Activated CD8-positive, alpha-beta T cell treated with anti-CD3 and anti-CD28 coated beads for 36 hours (primary cell): Measurements from ENCODE around the gene AREG. TPM values are rescaled to one million over a fixed set of nuclear protein-coding genes. Genes with fewer than 3 reads are reported as not detected.

ENCODE experiments used
- ATAC-seq: fragments of 200-7000 bp; cut with Tn5 transposase; one replicate; pipeline ENCODE4 v1.10.0; 2021; ENCODE audit warnings: mild to moderate bottlenecking, moderate library complexity
- CTCF ChIA-PET: fragments of 350-600 bp; sonication (Branson Sonifier 250); formaldehyde crosslinking; loops from one replicate; lab custom pipeline; 2021; ENCODE audit warnings: antibody characterized with exemption; lab: Charles Lee
- POLR2A ChIA-PET: fragments of 350-600 bp; sonication (Branson Sonifier 250); formaldehyde crosslinking; loops from one replicate; lab custom pipeline; 2021; ENCODE audit warnings: antibody characterized with exemption; lab: Charles Lee
- DNase-seq: peaks from one replicate; pipeline ENCODE4 v3.0.0-alpha.2; 2020
- H3K27ac Mint-ChIP-seq: one replicate; pipeline ENCODE4 v1.8.0; 2021; ENCODE audit warnings: mild to moderate bottlenecking, mixed read lengths
- H3K27me3 Mint-ChIP-seq: one replicate; pipeline ENCODE4 v1.8.0; 2021; ENCODE audit warnings: mixed read lengths
- H3K36me3 Mint-ChIP-seq: one replicate; pipeline ENCODE4 v1.8.0; 2021; ENCODE audit warnings: low read depth, mixed read lengths
- H3K4me1 Mint-ChIP-seq: one replicate; pipeline ENCODE4 v1.8.0; 2021; ENCODE audit warnings: low read depth, mixed read lengths
- H3K4me3 Mint-ChIP-seq: one replicate; pipeline ENCODE4 v1.8.0; 2021; ENCODE audit warnings: mild to moderate bottlenecking, moderate library complexity, mixed read lengths
- H3K9me3 Mint-ChIP-seq: one replicate; pipeline ENCODE4 v1.8.0; 2021; ENCODE audit warnings: mixed read lengths
- intact Hi-C: fragments of 100-400 bp; cut with micrococcal nuclease; formaldehyde crosslinking; loops from one replicate; pipeline ENCODE4 v1.10.0; 2022
- total RNA-seq, 2 experiments: library from RNA; stranded (reverse); gene quantifications; one replicate each; pipeline ENCODE4 v1.2.3, GENCODE V29; 2021
- TF ChIP-seq, protein P1 (sequence below): fragments of 200-600 bp; IDR thresholded peaks from one replicate; pipeline ENCODE4 v1.8.0; 2022; ENCODE audit warnings: antibody characterized with exemption, mild to moderate bottlenecking

The AREG gene
- total RNA-seq, 2 experiments from 2014 or later = 0.67 to 0.99 TPM

DNA sequence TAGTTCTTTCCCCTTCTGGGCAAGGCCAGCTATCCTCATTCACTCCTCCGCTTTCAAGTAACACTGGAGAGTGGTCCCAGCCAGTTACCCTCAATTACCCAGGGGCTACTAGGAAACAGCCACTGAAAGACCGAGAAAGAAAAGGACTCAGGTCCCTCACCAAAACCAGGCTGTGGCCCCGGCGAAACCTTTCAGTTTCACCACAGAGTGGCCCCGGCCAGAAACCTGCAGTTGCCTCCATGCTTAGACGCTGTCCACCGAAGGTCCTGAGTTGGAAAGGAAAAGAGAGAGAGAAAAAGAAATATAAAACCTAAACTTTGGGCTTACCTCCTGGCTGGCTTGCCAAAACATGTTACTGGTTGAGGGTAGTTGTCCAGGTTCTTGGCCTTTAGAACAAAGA is 5.0 kb upstream of the AREG start:
- Mint-ChIP-seq H3K27me3 (no peaks in the 10 kb centered on the region), H3K27ac (no peak overlapping the region)
- CTCF ChIA-PET = no interaction called here

DNA sequence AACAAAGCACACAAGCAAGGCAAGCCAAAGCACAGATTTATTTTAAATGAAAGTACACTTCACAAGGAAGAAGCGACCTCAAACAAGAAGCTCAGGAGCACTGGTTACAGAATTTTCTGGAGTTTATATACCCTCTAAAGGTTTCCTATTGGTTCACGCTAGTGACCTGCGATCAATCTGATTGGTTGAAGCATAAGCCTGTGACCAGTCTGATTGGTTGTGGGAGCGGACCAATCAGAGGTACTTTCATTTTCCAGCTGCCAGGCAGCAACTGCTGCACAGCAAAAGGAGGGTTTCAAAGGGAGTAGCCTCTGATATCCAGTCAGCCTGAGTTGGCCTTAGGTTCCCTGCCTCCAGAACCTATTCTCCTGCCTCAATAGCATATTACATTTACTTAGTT is 4.6 kb upstream of the AREG start:
- TF ChIP-seq, protein P1, sequence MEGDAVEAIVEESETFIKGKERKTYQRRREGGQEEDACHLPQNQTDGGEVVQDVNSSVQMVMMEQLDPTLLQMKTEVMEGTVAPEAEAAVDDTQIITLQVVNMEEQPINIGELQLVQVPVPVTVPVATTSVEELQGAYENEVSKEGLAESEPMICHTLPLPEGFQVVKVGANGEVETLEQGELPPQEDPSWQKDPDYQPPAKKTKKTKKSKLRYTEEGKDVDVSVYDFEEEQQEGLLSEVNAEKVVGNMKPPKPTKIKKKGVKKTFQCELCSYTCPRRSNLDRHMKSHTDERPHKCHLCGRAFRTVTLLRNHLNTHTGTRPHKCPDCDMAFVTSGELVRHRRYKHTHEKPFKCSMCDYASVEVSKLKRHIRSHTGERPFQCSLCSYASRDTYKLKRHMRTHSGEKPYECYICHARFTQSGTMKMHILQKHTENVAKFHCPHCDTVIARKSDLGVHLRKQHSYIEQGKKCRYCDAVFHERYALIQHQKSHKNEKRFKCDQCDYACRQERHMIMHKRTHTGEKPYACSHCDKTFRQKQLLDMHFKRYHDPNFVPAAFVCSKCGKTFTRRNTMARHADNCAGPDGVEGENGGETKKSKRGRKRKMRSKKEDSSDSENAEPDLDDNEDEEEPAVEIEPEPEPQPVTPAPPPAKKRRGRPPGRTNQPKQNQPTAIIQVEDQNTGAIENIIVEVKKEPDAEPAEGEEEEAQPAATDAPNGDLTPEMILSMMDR = no peak
- ChIA-PET POLR2A (no interaction called here), CTCF (no interaction called here)
- H3K4me3 Mint-ChIP-seq = no peak overlapping the region
- H3K9me3 Mint-ChIP-seq = no peaks in the 10 kb centered on the region
- H3K36me3 Mint-ChIP-seq = no peaks in the 10 kb centered on the region
- no peak overlapping the region for H3K27ac Mint-ChIP-seq
- intact Hi-C loops = no loop called here
- no peaks in the 10 kb centered on the region for H3K27me3 Mint-ChIP-seq
- DNase-seq (no peak), ATAC-seq (no peak)
- peaks cover 6% of the 10 kb centered on the region for H3K4me1 Mint-ChIP-seq

More for the DNA sequence above, 5.0 kb upstream of the AREG start:
- Mint-ChIP-seq H3K9me3 (no peaks in the 10 kb centered on the region), H3K36me3 (no peaks in the 10 kb centered on the region), H3K4me1 (peaks cover 3% of the 10 kb centered on the region), H3K4me3 (no peak overlapping the region)
- no peak for DNase-seq
- no peak for ATAC-seq
- TF ChIP-seq, protein P1 = no peak
- POLR2A ChIA-PET = no interaction called here
- intact Hi-C loops = no loop called here

DNA sequence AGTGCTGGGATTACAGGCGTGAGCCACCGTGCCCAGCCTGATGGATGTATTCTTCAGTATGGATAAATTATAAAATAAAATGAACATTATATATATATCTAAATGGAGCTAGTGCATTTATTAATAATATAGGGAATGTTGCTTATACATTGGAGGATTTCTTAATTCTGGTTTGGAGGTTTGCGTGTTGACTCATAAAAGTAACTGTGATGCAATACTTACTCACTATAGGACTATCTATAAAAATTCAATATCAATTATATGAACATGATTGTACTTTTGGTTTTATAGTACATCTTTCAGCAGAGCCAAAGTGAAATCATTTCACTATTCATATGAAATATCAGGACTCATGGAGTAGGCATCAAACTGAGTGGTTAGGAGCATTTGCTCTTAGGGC is 3.2 kb upstream of the AREG start:
- ChIA-PET CTCF (interaction anchor here (1.5 kb wide), 1 partner anchor 182 kb away, joined by 3 read pairs; no protein-coding TSS in a partner anchor), POLR2A (no interaction called here)
- DNase-seq = no peak
- H3K9me3 Mint-ChIP-seq = no peaks in the 10 kb centered on the region
- intact Hi-C loops = no loop called here
- no peak overlapping the region for H3K27ac Mint-ChIP-seq
- ATAC-seq = no peak
- no peak overlapping the region for H3K4me3 Mint-ChIP-seq
- TF ChIP-seq, protein P1 = no peak
- H3K27me3 Mint-ChIP-seq = peaks cover 4% of the 10 kb centered on the region
- no peaks in the 10 kb centered on the region for H3K36me3 Mint-ChIP-seq
- H3K4me1 Mint-ChIP-seq = peaks cover 11% of the 10 kb centered on the region

DNA sequence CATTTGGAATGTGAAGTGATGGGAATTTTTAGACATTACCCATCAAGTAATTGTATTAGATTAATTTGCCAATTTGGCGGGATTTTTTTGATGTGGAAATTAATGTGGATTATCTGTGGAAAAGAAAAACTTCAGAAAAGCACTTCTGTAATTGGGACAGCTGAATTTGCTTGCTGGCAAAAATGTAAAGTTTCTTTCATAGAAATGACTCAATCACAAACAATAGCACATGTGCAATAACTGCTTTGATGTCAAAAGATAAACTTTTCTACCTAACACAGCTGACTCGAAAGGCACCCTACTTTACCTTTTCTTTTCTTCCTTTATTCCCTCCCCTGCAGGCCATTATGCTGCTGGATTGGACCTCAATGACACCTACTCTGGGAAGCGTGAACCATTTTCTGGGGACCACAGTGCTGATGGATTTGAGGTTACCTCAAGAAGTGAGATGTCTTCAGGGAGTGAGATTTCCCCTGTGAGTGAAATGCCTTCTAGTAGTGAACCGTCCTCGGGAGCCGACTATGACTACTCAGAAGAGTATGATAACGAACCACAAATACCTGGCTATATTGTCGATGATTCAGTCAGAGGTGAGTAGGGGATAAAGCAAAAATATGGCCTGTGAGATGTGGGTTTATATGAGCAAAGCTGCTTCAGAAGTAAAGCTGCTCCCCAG is 1.4 kb downstream of the AREG start:
- H3K9me3 Mint-ChIP-seq = no peaks in the 10 kb centered on the region
- TF ChIP-seq, protein P1 = no peak
- no peak for DNase-seq
- intact Hi-C loops = no loop called here
- H3K27ac Mint-ChIP-seq = no peak overlapping the region
- H3K4me3 Mint-ChIP-seq = no peak overlapping the region
- ChIA-PET CTCF (interaction anchor here (1.2 to 1.5 kb wide), 2 partner anchors 75 to 174 kb away, joined by 3 read pairs; no protein-coding TSS in a partner anchor), POLR2A (no interaction called here)
- ATAC-seq = no peak
- H3K4me1 Mint-ChIP-seq = peaks cover 11% of the 10 kb centered on the region
- H3K36me3 Mint-ChIP-seq = no peaks in the 10 kb centered on the region
- H3K27me3 Mint-ChIP-seq = peaks cover 4% of the 10 kb centered on the region

DNA sequence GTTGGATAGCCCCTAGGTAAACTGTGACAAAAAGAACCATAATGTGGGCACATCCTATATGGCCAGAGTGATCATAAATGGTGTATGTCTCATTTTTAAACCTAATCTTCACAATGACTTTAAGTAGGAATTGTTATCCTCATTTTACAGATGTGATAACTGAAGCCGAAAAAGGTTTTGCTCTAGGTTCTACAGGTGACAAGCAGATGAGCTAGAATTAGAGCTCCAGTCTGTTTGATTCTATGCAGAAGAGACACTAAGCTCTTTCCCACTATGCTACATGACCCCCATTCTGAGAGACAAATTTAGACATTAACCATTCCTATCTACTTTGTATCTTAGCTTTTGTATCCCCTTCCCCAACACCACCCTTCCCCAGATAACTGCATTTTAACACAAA is 2.0 kb downstream of the AREG start:
- Mint-ChIP-seq H3K4me3 (no peak overlapping the region), H3K27me3 (peaks cover 4% of the 10 kb centered on the region), H3K36me3 (no peaks in the 10 kb centered on the region), H3K27ac (no peak overlapping the region), H3K9me3 (no peaks in the 10 kb centered on the region), H3K4me1 (peaks cover 11% of the 10 kb centered on the region)
- no peak for DNase-seq
- intact Hi-C loops = no loop called here
- no peak for ATAC-seq
- TF ChIP-seq, protein P1 = no peak
- ChIA-PET POLR2A (no interaction called here), CTCF (interaction anchor here (1.2 to 1.5 kb wide), 2 partner anchors 76 to 174 kb away, joined by 3 read pairs; no protein-coding TSS in a partner anchor)
